CD4-positive, alpha-beta T cell (primary cell): ENCODE results near the gene CYTL1. TPM values are rescaled to one million over a fixed set of nuclear protein-coding genes. Genes with fewer than 3 reads are reported as not detected.

Experiments used
- ATAC-seq: fragments of 200-7000 bp; cut with Tn5 transposase; one replicate; pipeline ENCODE4 v1.10.0; 2022; ENCODE audit warnings: mild to moderate bottlenecking; ENCODE audit not compliant: poor library complexity
- CTCF ChIA-PET: fragments of 350-600 bp; sonication (Branson Sonifier 250); formaldehyde crosslinking; loops from one replicate; lab custom pipeline; 2021; ENCODE audit warnings: antibody characterized with exemption, inconsistent platforms; lab: Charles Lee
- POLR2A ChIA-PET: fragments of 350-600 bp; sonication (Branson Sonifier 250); formaldehyde crosslinking; loops from one replicate; lab custom pipeline; 2021; ENCODE audit warnings: antibody characterized with exemption, inconsistent platforms; lab: Charles Lee
- DNase-seq, 14 experiments: peaks; one replicate each; pipeline ENCODE4 v3.0.0-alpha.2; 2013 to 2020; ENCODE audit warnings: mixed read lengths in 2 of 14
- H3K27ac ChIP-seq, 2 donors: one replicate each; pipeline versions ENCODE4 v1.5.1 to v1.7.0; 2013; ENCODE audit warnings: low read length in 2 of 2, low read depth in 1 of 2, mild to moderate bottlenecking in 1 of 2
- H3K27me3 ChIP-seq, 2 experiments: 1 replicate in 1 of 2; 2 replicates in 1 of 2; pipeline versions ENCODE4 v1.6.1 to v1.7.0; 2013; ENCODE audit warnings: low read length in 2 of 2, control low read depth in 1 of 2, mild to moderate bottlenecking in 1 of 2, moderate library complexity in 1 of 2; ENCODE audit not compliant: insufficient read depth in 2 of 2, control insufficient read depth in 1 of 2
- H3K36me3 ChIP-seq: one replicate; pipeline ENCODE4 v1.6.1; 2013; ENCODE audit warnings: low read length, control low read depth; ENCODE audit not compliant: insufficient read depth
- H3K4me1 ChIP-seq: one replicate; pipeline ENCODE4 v1.6.1; 2013; ENCODE audit warnings: low read length, control low read depth; ENCODE audit not compliant: insufficient read depth
- H3K4me3 ChIP-seq: one replicate; pipeline ENCODE4 v1.5.1; 2013; ENCODE audit warnings: mild to moderate bottlenecking, low read length, moderate library complexity
- H3K9me3 ChIP-seq, 2 experiments: 1 replicate in 1 of 2; 2 replicates in 1 of 2; pipeline versions ENCODE4 v1.6.1 to v1.7.0; 2013; ENCODE audit warnings: low read length in 2 of 2, mild to moderate bottlenecking in 2 of 2, control low read depth in 1 of 2, moderate library complexity in 1 of 2; ENCODE audit not compliant: control insufficient read depth in 1 of 2, insufficient read depth in 1 of 2
- H3K27ac Mint-ChIP-seq: one replicate; pipeline ENCODE4 v1.8.0; 2020; ENCODE audit warnings: mixed read lengths
- H3K27me3 Mint-ChIP-seq: one replicate; pipeline ENCODE4 v1.8.0; 2021; ENCODE audit warnings: mixed read lengths
- H3K36me3 Mint-ChIP-seq: one replicate; pipeline ENCODE4 v1.8.0; 2021; ENCODE audit warnings: low read depth, mixed read lengths
- H3K4me1 Mint-ChIP-seq: one replicate; pipeline ENCODE4 v1.8.0; 2021; ENCODE audit warnings: low read depth, mixed read lengths
- H3K4me3 Mint-ChIP-seq: one replicate; pipeline ENCODE4 v1.8.0; 2020; ENCODE audit warnings: mild to moderate bottlenecking, mixed read lengths
- H3K9me3 Mint-ChIP-seq: one replicate; pipeline ENCODE4 v1.8.0; 2020; ENCODE audit warnings: mixed read lengths
- intact Hi-C, 2 experiments: fragments of 100-400 bp; cut with DNase I in 1 of 2; cut with micrococcal nuclease in 1 of 2; formaldehyde crosslinking; loops; one replicate each; pipeline versions ENCODE4 v1.15.1 to v1.9.0; 2023 to 2025; cut with DNase I, micrococcal nuclease
- total RNA-seq, 174 experiments: library from RNA in 2 of 174; stranded (reverse) in 2 of 174; gene quantifications; one replicate each; pipeline ENCODE4 v1.2.3 and lab custom pipeline; 2021 to 2026
- TF ChIP-seq, protein P1 (sequence below): fragments of 200-600 bp; IDR thresholded peaks from one replicate; pipeline ENCODE4 v1.8.0; 2022; ENCODE audit warnings: antibody characterized with exemption, mild to moderate bottlenecking

CYTL1 gene
- total RNA-seq, 2 experiments from 2014 or later, result not detected

DNA sequence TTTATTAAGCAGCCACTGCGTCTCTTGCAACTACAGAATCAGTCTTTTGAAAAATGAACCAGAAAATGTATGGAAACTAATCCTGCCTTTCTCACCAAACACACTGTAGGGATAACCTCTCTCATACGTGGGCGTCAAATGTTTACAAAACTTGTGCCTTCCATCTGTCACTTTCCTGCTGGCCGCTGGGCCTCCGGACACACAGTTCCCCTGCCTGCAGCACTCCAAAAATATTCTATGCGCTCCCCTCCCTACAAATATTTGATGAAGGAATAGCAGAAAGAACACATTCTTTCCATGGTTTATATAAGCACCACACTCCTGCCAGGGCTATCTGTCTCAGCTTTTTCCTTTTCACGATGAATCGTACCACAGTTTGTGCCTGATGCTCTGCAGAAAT is 14.9 kb upstream of the CYTL1 start:
- no peaks in the 10 kb centered on the region for H3K9me3 ChIP-seq
- Mint-ChIP-seq H3K27ac (no peak overlapping the region), H3K4me3 (no peak overlapping the region), H3K36me3 (no peaks in the 10 kb centered on the region), H3K4me1 (peaks cover 11% of the 10 kb centered on the region), H3K9me3 (no peaks in the 10 kb centered on the region), H3K27me3 (no peaks in the 10 kb centered on the region)
- H3K36me3 ChIP-seq, result no peaks in the 10 kb centered on the region
- DNase-seq (no peak), ATAC-seq (no peak)
- ChIA-PET CTCF (no interaction called here), POLR2A (no interaction called here)
- TF ChIP-seq, protein P1, sequence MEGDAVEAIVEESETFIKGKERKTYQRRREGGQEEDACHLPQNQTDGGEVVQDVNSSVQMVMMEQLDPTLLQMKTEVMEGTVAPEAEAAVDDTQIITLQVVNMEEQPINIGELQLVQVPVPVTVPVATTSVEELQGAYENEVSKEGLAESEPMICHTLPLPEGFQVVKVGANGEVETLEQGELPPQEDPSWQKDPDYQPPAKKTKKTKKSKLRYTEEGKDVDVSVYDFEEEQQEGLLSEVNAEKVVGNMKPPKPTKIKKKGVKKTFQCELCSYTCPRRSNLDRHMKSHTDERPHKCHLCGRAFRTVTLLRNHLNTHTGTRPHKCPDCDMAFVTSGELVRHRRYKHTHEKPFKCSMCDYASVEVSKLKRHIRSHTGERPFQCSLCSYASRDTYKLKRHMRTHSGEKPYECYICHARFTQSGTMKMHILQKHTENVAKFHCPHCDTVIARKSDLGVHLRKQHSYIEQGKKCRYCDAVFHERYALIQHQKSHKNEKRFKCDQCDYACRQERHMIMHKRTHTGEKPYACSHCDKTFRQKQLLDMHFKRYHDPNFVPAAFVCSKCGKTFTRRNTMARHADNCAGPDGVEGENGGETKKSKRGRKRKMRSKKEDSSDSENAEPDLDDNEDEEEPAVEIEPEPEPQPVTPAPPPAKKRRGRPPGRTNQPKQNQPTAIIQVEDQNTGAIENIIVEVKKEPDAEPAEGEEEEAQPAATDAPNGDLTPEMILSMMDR, result no peak
- no peaks in the 10 kb centered on the region for H3K4me1 ChIP-seq
- H3K27me3 ChIP-seq, result no peaks in the 10 kb centered on the region
- intact Hi-C loops, result no loop called here
- H3K4me3 ChIP-seq, result no peak overlapping the region
- no peak overlapping the region for H3K27ac ChIP-seq

DNA sequence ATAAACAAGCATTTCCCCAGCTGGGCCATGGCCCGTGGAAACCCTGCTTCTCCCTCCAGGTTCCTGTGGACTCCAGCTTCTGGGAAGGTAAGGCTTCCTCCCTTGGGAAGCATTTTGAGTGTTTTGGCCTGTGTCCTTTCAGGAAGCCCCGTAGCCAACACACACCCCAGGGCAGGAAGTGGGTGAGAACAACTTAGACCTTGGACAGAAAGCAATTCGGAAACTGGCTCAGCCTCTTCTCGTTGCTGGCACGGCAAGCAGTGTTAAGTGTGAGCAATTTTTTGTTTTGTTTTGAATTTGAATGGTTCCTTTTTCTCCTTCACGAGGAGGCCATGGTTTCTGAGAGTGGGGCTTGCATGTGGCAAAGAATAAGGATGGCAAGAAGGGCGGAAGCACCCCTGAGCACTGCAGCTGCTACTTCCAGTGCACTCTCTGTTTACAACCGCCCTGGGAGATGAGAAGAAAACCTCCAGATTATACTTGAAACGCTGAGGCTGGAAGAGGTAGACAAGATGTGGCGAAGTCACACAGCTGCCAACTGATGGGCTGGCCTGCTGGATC is 14.1 kb upstream of the CYTL1 start:
- H3K27me3 ChIP-seq, result no peaks in the 10 kb centered on the region
- no peak overlapping the region for H3K4me3 ChIP-seq
- no peak overlapping the region for H3K4me3 Mint-ChIP-seq
- H3K9me3 ChIP-seq, result no peaks in the 10 kb centered on the region
- H3K27ac Mint-ChIP-seq, result peak overlapping the region; percentile 43
- H3K9me3 Mint-ChIP-seq, result no peaks in the 10 kb centered on the region
- DNase-seq, result no peak
- no peaks in the 10 kb centered on the region for H3K36me3 Mint-ChIP-seq
- no peak overlapping the region for H3K27ac ChIP-seq
- CTCF ChIA-PET, result no interaction called here
- TF ChIP-seq, protein P1, result no peak
- no peaks in the 10 kb centered on the region for H3K4me1 ChIP-seq
- no peak for ATAC-seq
- intact Hi-C loops, result no loop called here
- no peaks in the 10 kb centered on the region for H3K36me3 ChIP-seq
- H3K4me1 Mint-ChIP-seq, result peaks cover 11% of the 10 kb centered on the region
- POLR2A ChIA-PET, result no interaction called here
- H3K27me3 Mint-ChIP-seq, result no peaks in the 10 kb centered on the region

DNA sequence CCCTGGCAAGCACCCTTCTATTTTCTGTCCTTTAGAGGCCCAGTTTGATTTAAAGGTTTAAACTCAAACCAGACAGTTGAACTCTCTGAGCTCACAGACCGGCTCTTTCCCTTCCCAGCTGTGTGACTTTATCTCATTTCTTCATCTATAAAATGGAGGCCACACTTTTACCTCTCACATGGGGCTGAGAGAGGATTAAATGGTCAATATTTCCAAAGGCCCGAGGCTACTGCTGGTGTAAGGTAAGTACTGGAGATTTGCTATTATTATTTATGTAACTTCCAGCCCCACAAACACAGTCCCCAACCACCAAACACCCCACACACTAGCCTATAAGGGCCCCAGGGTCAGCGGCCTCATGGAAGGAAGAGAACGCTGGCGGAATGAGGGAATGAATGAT is 13.6 kb upstream of the CYTL1 start:
- POLR2A ChIA-PET, result no interaction called here
- TF ChIP-seq, protein P1, result no peak
- Mint-ChIP-seq H3K27me3 (no peaks in the 10 kb centered on the region), H3K27ac (no peak overlapping the region), H3K9me3 (no peaks in the 10 kb centered on the region), H3K4me1 (peaks cover 11% of the 10 kb centered on the region), H3K4me3 (no peak overlapping the region), H3K36me3 (no peaks in the 10 kb centered on the region)
- no peak for DNase-seq
- Histone ChIP-seq H3K9me3 (no peaks in the 10 kb centered on the region), H3K27ac (no peak overlapping the region), H3K4me3 (no peak overlapping the region), H3K27me3 (no peaks in the 10 kb centered on the region), H3K4me1 (no peaks in the 10 kb centered on the region), H3K36me3 (no peaks in the 10 kb centered on the region)
- no peak for ATAC-seq
- intact Hi-C loops, result no loop called here
- CTCF ChIA-PET, result no interaction called here
